Measurements from ENCODE around the gene ARHGAP5.

The ARHGAP5 gene

DNA sequence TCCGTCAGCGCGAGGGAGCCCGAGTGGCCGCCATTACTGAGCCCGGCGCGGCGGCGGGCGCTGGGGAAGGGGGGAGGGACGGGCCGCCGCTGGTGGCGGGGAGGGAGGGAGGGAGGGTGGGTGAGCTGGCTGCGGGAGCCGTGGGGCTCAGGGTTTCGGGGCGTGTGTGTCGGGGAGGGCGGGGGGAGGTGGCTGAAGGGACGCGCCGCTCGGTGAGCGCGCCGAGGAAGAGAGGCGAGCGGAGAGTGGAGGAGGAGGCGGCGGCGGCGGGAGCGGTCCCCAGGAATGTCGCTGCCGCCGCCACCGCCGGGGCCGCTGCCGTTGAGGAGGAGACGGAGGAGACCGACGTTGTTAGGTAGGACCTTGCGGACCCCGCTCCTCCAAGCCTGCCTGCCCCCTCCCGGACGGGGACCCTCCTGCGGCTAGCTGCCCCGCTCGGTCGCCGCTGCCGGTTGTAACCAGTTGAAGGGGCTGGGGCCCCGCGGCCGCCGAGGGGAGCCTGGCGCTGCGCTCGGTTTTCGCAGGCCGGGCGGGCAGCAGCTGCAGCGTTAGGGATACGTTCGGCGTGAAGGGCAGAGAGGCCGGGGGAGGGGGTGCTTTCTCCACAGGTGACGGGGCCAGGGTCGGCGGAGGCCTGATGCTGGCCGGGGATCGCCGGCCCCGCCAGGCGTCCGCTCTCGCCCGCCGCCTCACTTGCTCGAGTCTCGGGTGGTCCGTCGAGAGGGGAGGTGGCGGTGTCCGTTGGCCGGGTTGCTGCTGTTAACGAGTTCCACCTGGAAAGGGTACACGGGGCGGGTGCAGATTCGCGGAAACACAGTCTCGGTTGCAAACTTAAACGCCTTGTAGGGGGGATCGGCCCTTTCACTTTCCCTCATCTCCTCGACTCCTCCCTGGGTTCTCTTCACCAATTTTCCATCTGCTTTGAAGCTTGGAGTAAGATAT lies at the start of gene ARHGAP5:
Gene ARHGAP5 (plus strand): TSS at position 224 of the 942 bp plus-strand sequence. CDS start 13,366 bp downstream, outside the sequence.
- DNase-seq: no peak

- DNase-seq: no peak
These were observed 48.5 kb upstream of the ARHGAP5 start for GRCh38 chr14:32028599-32028998.

GRCh38 chr14:32033543-32033942 lies 43.6 kb upstream of the ARHGAP5 start:
- DNase-seq: no peak

DNA sequence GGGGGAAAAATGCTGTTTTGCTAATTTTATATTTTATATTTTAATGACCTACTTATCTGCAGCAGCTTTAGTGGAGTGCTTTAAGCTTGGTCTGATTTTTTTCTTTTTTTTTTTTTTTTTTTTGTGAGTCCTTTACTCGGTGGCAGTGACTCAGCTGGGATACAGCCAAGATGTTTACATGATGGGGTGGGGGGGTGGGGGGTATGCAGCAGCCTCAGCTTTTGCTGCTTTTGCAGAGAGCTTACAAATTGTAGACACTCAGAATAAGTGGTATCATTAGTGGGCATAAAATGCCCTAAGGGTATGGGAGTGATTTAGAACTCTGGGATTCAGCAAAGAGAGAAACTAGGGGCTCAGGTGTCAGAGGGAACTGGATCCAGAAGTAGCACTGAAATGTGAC lies 38.2 kb upstream of the ARHGAP5 start:
- peak; percentile 91 for DNase-seq

DNA sequence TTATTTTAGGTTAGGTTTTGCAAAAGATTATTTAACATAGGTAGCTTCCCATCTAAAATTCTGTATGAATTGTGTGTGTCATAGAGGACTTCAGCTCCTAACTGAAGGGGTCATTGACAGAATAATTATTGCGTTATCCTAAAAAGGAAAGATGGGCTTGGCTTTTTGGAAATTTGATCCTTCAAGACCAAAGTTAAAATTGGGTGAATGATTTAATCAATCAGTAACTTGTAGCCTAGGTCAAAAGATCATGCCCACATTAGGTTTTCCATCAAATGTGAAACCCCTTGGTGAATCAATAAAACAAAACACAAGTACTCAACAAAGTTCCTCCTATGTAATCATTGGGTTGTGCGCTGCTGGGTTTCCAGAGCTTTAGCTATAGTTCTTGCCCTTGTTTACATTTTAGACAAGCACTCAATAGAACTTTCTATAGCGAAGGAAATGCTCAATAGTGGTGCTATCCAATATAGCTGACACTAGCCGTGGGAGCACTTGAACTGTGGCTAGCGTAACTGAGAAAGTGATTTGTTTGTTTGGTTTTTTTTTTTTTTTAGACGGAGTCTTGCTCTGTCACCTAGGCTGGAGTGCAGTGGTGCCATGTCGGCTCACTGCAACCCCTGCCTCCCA lies 37.6 kb upstream of the ARHGAP5 start:
- DNase-seq: no peak

- no peak for DNase-seq
These were observed 33.5 kb upstream of the ARHGAP5 start for GRCh38 chr14:32043624-32044023.

- DNase-seq: no peak
These were observed 32.6 kb upstream of the ARHGAP5 start for GRCh38 chr14:32044454-32044853.

- no peak for DNase-seq
These were observed 29.3 kb upstream of the ARHGAP5 start for GRCh38 chr14:32047791-32048190.

DNA sequence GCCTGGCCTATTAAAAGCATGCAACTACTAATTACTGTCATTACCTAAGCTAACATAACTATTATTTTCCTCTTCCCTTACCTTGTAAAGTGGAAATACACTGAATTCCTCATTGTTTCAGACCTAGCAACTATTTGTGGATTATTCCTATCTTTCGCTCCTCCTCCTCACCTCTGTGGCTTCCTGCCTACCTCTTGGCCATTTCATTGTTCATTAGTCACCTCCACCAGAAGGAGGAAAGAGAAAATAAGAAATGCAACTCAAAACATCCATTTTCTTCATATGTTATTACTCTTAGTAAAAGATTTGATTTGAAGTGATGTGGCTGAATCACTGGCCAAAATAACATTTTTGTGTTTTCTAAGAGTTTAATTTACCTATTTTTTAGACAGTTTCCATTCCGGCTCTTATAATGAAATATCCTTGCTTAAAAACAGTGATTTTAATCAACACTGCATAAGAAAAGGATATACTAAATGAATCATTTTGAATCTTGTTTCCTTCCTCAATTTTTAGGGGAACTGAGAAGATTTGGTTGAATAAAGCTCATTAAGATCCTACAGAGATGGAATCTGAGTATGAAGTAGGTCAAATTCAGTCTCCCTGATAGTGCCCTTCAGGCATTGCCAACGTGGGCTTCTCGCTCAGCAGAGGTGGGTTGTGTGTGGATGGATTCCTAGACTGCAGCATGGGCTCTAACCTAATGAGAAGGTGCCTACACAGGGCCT lies 27.6 kb upstream of the ARHGAP5 start:
- no peak for DNase-seq

- DNase-seq: peak; percentile 9
These were observed 26.2 kb upstream of the ARHGAP5 start for GRCh38 chr14:32050878-32051277.

DNA sequence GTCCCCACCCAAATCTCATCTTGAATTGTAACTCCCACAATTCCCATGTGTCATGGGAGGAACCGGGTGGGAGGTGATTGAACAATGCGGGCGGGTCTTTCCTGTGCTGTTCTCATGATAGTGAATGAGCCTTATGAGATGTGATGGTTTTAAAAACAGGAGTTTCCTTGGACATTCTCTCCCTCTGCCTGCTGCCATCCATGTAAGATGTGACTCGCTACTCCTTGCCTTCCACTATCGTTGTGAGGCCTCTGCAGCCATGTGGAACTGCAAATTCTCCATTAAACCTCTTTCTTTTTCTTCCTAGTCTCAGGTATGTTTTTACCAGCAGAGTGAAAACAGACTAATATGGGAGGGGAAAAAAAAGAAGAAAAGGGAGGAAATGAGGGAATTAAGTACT lies 22.6 kb upstream of the ARHGAP5 start:
- DNase-seq: no peak

- no peak for DNase-seq
These were observed 21.9 kb upstream of the ARHGAP5 start for GRCh38 chr14:32055175-32055574.

GRCh38 chr14:32059702-32060101 lies 17.4 kb upstream of the ARHGAP5 start:
- no peak for DNase-seq

DNA sequence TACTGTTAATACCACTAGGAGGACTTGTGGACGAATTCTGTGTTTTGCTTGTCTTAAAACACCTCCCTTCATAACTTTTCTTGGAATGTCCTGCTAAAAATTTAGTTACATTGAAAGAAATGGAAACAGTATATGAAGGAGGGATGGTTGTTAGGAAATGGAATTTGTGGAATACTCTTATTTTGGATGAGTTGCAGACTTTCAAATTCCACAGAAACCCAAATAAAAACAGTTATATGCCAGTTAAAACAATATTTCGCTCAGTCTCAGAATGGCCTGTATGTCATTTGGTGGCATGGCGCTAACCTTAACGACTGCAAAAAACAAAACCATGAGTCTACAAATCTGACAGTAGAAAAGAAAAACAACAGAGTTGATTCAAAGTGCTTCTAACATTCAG lies 12.2 kb upstream of the ARHGAP5 start:
- DNase-seq: no peak

DNA sequence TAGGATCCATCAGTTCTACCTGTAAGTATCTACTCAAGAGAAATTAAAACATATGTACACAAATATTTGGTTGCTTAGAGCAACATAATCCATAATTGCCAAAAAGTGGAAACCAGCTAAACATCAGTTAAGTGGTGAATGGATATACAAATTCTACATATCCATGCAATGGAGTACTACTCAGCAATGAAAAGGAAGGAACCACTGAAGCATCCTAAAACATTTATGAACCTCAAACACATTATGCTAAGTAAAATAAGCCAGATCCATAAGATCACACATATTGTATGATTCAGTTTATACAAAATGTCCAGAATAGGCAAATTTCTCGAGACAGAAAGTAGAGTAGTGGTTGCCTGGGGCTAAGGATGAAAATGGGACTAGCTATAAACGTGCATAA lies 8.4 kb upstream of the ARHGAP5 start:
- no peak for DNase-seq

DNA sequence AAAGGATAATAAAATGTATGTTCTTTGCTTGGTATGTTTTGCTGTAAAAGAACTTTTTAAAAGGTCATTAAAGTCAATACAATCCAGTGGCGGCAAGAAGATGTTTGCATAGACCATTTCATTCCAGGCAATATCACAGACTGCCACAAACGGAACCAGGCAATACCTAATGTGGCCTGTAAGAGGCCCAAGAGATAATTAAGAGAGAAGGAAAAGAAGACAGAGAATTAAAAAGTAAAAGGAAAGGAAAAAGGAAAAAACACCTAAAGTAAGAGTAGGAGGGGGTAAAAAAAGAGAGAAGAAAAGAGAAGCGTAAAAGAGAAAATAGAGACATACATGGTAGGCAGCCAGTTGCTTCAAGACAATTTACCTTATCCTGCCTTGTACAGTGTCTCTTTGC lies 6.8 kb upstream of the ARHGAP5 start:
- no peak for DNase-seq

DNA sequence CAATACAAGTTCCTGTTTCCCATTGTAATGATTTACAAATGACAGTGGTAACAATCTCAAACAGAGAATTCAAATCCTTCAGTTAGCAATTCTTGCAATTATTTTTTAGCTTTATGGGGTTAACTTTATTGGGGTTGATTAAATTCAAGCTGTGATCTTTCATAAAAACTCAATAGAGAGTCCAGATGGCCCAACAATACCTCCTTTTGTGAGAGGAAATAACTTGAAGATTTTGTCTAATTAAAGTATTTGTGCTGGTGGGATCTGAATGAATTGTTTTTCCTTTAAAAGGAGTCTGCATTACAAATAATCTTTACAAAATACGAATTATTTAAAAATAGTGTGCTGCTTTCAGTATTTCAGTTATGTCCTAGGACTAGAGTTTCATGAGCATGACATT lies 4.4 kb upstream of the ARHGAP5 start:
- DNase-seq: no peak

- DNase-seq: peak; percentile 74
These were observed 3.4 kb upstream of the ARHGAP5 start for GRCh38 chr14:32073537-32074189.

DNA sequence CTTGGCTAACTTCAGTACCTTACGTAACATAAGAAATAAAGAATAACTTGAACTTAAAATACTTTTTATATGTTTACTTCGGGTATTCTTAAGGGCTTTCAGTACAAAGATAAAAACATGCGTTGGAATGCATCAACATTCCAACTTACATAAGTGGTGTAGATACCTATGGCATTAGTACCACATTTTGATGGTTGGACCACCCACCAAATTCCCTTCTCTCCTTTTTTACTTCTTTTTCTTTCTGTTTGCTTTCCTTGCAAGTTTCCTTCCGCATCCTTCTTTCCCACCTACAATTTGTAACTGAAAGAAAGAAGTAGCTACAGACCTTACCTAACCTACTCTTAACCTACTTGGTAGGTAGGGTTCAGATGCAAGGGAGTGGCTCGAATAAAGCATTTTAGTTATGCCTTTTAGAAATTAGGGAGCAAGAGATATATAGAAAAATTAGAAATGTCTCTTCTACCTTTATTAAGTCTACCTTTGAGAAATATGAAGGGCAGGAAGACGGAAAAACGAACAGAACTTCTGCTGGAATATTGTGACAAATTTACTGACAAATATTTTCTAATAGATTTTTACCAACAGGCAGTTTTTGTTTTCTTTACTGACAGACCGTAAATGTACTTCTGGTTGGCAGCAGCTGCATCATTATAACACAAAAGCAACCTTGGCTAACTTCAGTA lies 2.1 kb upstream of the ARHGAP5 start:
- no peak for DNase-seq

- DNase-seq: no peak
These were observed 1.3 kb upstream of the ARHGAP5 start for GRCh38 chr14:32075672-32076277.

GRCh38 chr14:32076278-32077080 lies 625 bp upstream of the ARHGAP5 start:
- DNase-seq: peak; percentile 95
